GM12864 (cell line): ENCODE measurements around the gene PYY.

ENCODE experiments used
- DNase-seq: peaks from one replicate; pipeline ENCODE4 v3.0.0-alpha.2; 2011; ENCODE audit warnings: low read depth
- H3K4me3 ChIP-seq: 2 replicates; pipeline ENCODE4 v1.5.1; 2011; ENCODE audit warnings: mild to moderate bottlenecking, low read depth, low read length, control low read depth
- CTCF ChIP-seq: IDR thresholded peaks from 2 replicates; pipeline ENCODE4 v1.5.1; 2011; ENCODE audit warnings: low read depth, mild to moderate bottlenecking, moderate library complexity, low read length, control low read depth, inconsistent platforms; ENCODE audit errors: missing control alignments

Gene PYY

GRCh38 chr17:43952351-43952723 is 1.4 kb downstream of the PYY start:
- DNase-seq = no peak
- H3K4me3 ChIP-seq = no peak overlapping the region
- TF ChIP-seq CTCF = no peak

GRCh38 chr17:43951750-43952149 is 2.0 kb downstream of the PYY start:
- no peak overlapping the region for H3K4me3 ChIP-seq
- no peak for DNase-seq
- TF ChIP-seq CTCF = no peak

GRCh38 chr17:43950554-43950953 is 3.2 kb downstream of the PYY start:
- no peak for TF ChIP-seq CTCF
- no peak overlapping the region for H3K4me3 ChIP-seq
- DNase-seq = no peak

GRCh38 chr17:43949781-43950180 is 4.0 kb downstream of the PYY start:
- DNase-seq = no peak
- no peak for TF ChIP-seq CTCF
- H3K4me3 ChIP-seq = no peak overlapping the region

- no peak for DNase-seq
Observed at GRCh38 chr17:43946781-43947180, 7.0 kb downstream of the PYY start.

GRCh38 chr17:43945074-43945829 is 8.5 kb downstream of the PYY start:
- DNase-seq = no peak
- no peak for TF ChIP-seq CTCF
- no peak overlapping the region for H3K4me3 ChIP-seq

More at GRCh38 chr17:43946781-43947180, 7.0 kb downstream of the PYY start:
- TF ChIP-seq CTCF = no peak
- H3K4me3 ChIP-seq = no peak overlapping the region
